Measurements from ENCODE around the gene GLIS1.
A peak's percentile ranks its signal among the peaks of the same experiment; 100 is the strongest.

Gene GLIS1

GRCh38 chr1:53693339-53693738 lies 45.6 kb downstream of the GLIS1 start:
- no peak for DNase-seq

GRCh38 chr1:53691326-53691725 lies 47.6 kb downstream of the GLIS1 start:
- DNase-seq: no peak

GRCh38 chr1:53690411-53690810 lies 48.6 kb downstream of the GLIS1 start:
- no peak for DNase-seq

- peak; percentile 69 for DNase-seq
These were observed 49.1 kb downstream of the GLIS1 start for GRCh38 chr1:53689736-53690326.

GRCh38 chr1:53689223-53689622 lies 49.7 kb downstream of the GLIS1 start:
- DNase-seq: no peak

- no peak for DNase-seq
These were observed 50.4 kb downstream of the GLIS1 start for GRCh38 chr1:53688381-53689102.

GRCh38 chr1:53687901-53688300 lies 51.1 kb downstream of the GLIS1 start:
- no peak for DNase-seq

GRCh38 chr1:53687426-53687825 lies 51.5 kb downstream of the GLIS1 start:
- DNase-seq: no peak

- DNase-seq: no peak
These were observed 52.0 kb downstream of the GLIS1 start for GRCh38 chr1:53686965-53687267.

GRCh38 chr1:53686091-53686964 lies 52.6 kb downstream of the GLIS1 start:
- no peak for DNase-seq

- no peak for DNase-seq
These were observed 53.5 kb downstream of the GLIS1 start for GRCh38 chr1:53685272-53686051.

GRCh38 chr1:53684741-53685140 lies 54.2 kb downstream of the GLIS1 start:
- no peak for DNase-seq

- no peak for DNase-seq
These were observed 54.8 kb downstream of the GLIS1 start for GRCh38 chr1:53683986-53684740.

- DNase-seq: no peak
These were observed 56.1 kb downstream of the GLIS1 start for GRCh38 chr1:53682881-53683280.

GRCh38 chr1:53681977-53682685 lies 56.8 kb downstream of the GLIS1 start:
- DNase-seq: peak; percentile 12

GRCh38 chr1:53681351-53681976 lies 57.5 kb downstream of the GLIS1 start:
- DNase-seq: no peak

- no peak for DNase-seq
These were observed 58.1 kb downstream of the GLIS1 start for GRCh38 chr1:53680868-53681267.

- no peak for DNase-seq
These were observed 59.8 kb downstream of the GLIS1 start for GRCh38 chr1:53678938-53679825.

GRCh38 chr1:53678507-53678906 lies 60.5 kb downstream of the GLIS1 start:
- DNase-seq: peak; percentile 34

- DNase-seq: no peak
These were observed 60.9 kb downstream of the GLIS1 start for GRCh38 chr1:53678046-53678445.
